BJ (cell line): ENCODE results near the gene SIKE1. TPM values are rescaled to one million over a fixed set of nuclear protein-coding genes. Genes with fewer than 3 reads are reported as not detected.

Source experiments
- CTCF ChIA-PET: fragments of 350-600 bp; formaldehyde crosslinking; extraction: SDS; loops from one replicate; lab custom pipeline; 2021; ENCODE audit warnings: antibody characterized with exemption, inconsistent platforms; lab: Yijun Ruan, JAX
- POLR2A ChIA-PET: fragments of 300-600 bp; sonication (Branson Sonifier 250); formaldehyde crosslinking; extraction: SDS; loops from one replicate; lab custom pipeline; 2021; ENCODE audit warnings: antibody characterized with exemption; lab: Charles Lee
- DNase-seq: peaks from one replicate; pipeline ENCODE4 v3.0.0-alpha.2; 2011; ENCODE audit warnings: low read depth
- H3K27me3 ChIP-seq: 2 replicates; pipeline ENCODE4 v1.6.0; 2011; ENCODE audit warnings: low read length; ENCODE audit not compliant: control insufficient read depth, insufficient read depth
- H3K36me3 ChIP-seq: 2 replicates; pipeline ENCODE4 v1.5.1; 2011; ENCODE audit warnings: low read length; ENCODE audit not compliant: control insufficient read depth, insufficient read depth
- H3K4me3 ChIP-seq: 2 replicates; pipeline ENCODE4 v1.5.1; 2011; ENCODE audit warnings: low read depth, mild to moderate bottlenecking, control low read depth, low read length
- CTCF ChIP-seq: IDR thresholded peaks from 2 replicates; pipeline ENCODE4 v1.5.1; 2011; ENCODE audit warnings: low read depth, mild to moderate bottlenecking, control low read depth, inconsistent platforms, low read length, moderate library complexity; ENCODE audit not compliant: insufficient read depth
- polyA plus RNA-seq: library from polyadenylated mRNA; depleted of rRNA; stranded (reverse); fragments of >200 nt; gene quantifications from 2 replicates; pipeline ENCODE4 v1.2.3, GENCODE V29; 2011; rRNA removed
- small RNA-seq: library from RNA; depleted of rRNA; stranded (forward); fragments of <200 nt; gene quantifications from one replicate; pipeline ENCODE3, GENCODE V24; 2012; ENCODE audit warnings: low replicate concordance, low read depth; ENCODE audit not compliant: insufficient read length

Gene SIKE1
- polyA plus RNA-seq, 1 experiment = 26.4 TPM

GRCh38 chr1:114728553-114728952 lies 51.9 kb downstream of the SIKE1 start:
- no peak for TF ChIP-seq CTCF
- Histone ChIP-seq H3K4me3 (no peak overlapping the region), H3K27me3 (no peaks in the 10 kb centered on the region), H3K36me3 (peaks cover 10% of the 10 kb centered on the region)
- CTCF ChIA-PET = no interaction called here
- POLR2A ChIA-PET = no interaction called here
- DNase-seq = no peak

- H3K4me3 ChIP-seq = no peak overlapping the region
- no peak for DNase-seq
- peaks cover 6% of the 10 kb centered on the region for H3K36me3 ChIP-seq
- no peaks in the 10 kb centered on the region for H3K27me3 ChIP-seq
- POLR2A ChIA-PET = no interaction called here
- TF ChIP-seq CTCF = no peak
- CTCF ChIA-PET = interaction anchor here (1.0 kb wide), 1 partner anchor 9 kb away, joined by 3 read pairs; the partner anchor contains the start of gene NRAS
Measured at GRCh38 chr1:114725230-114725629, 55.3 kb downstream of the SIKE1 start.

DNA sequence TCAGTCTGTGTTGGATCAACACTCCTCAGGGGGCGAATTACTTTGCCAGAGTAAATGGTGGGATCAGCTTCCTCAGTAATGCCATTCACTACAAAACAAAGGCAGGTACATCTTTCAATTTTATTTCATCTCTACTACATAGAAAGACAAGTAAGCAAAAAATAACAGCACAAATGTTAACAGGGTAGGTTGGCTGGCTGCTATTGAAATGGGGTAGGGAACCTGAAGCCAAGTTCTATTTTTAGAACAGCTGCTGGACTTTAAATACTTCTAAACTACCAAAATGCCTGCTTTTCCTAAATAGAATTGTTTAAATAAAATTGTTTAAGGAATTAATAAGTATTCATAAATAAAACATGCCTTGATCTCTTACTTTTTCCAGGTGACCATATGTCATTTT lies 56.6 kb downstream of the SIKE1 start:
- no peak overlapping the region for H3K4me3 ChIP-seq
- TF ChIP-seq CTCF = no peak
- no peak for DNase-seq
- no peaks in the 10 kb centered on the region for H3K27me3 ChIP-seq
- ChIA-PET POLR2A (no interaction called here), CTCF (no interaction called here)
- peaks cover 10% of the 10 kb centered on the region for H3K36me3 ChIP-seq

DNA sequence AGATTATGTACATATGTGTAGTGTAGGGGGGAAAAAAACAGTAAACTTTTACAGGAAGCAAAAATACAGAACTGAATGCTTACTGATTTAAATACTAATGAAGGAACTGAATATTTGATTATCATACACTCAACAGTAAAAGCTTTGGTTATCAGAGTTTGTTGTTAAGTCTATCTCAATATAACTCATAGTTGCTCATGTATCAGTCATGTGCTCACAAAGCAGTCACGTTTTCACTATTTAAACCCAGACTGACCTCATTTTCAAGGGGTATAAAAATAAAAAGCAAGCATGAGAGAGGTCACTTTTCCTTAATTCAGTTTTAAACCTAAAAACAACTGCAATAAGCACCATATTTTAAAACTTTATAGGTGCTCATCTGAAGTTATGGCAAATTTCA lies 57.0 kb downstream of the SIKE1 start:
- POLR2A ChIA-PET = no interaction called here
- CTCF ChIA-PET = interaction anchor here (0.6 kb wide), 1 partner anchor 8 kb away, joined by 3 read pairs; no protein-coding TSS in a partner anchor
- Histone ChIP-seq H3K27me3 (no peaks in the 10 kb centered on the region), H3K36me3 (peaks cover 12% of the 10 kb centered on the region), H3K4me3 (no peak overlapping the region)
- DNase-seq = no peak
- no peak for TF ChIP-seq CTCF

DNA sequence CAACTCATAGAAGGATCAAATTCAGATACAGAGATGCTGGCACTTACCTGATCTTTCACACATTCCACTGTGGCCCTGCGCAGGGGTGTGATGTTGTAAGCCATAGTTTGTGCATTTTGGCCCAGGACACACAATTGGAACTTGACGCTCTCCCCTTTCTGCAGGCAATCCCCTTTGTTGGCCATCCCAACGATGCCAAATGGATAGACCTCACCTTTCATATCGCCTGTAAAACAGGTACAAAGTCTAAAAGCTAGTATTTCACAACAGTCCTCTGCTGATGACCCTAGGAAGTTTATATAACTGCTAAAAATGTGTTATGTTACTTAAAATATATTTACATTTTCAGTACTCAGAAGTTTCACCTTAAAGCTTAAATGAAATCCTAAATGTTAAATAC lies 60.0 kb downstream of the SIKE1 start:
- DNase-seq = no peak
- H3K4me3 ChIP-seq = no peak overlapping the region
- no peaks in the 10 kb centered on the region for H3K27me3 ChIP-seq
- H3K36me3 ChIP-seq = peaks cover 13% of the 10 kb centered on the region
- POLR2A ChIA-PET = no interaction called here
- CTCF ChIA-PET = interaction anchor here (1.3 kb wide), 1 partner anchor 17 kb away, joined by 7 read pairs; no protein-coding TSS in a partner anchor
- TF ChIP-seq CTCF = no peak

Small RNAs within 50 kb of the gene (small RNA-seq; reads per million reads assigned to genes)
- gene RNY1P13 = not detected

Other genes starting within 250 kb of the SIKE1 start
- gene BCAS2, start 199.1 kb downstream of the SIKE1 start, polyA plus RNA-seq = 11.0 and 30.1 TPM in 2 replicates
- gene DENND2C, start 110.6 kb downstream of the SIKE1 start, polyA plus RNA-seq = 0.45 and 0.87 TPM in 2 replicates
- not detected in 2 replicates for gene AMPD1, start 85.1 kb downstream of the SIKE1 start, polyA plus RNA-seq
- gene NRAS, start 63.9 kb downstream of the SIKE1 start, polyA plus RNA-seq = 19.1 and 38.3 TPM in 2 replicates
- gene CSDE1, start 22.7 kb downstream of the SIKE1 start, polyA plus RNA-seq = 188 and 286 TPM in 2 replicates
- not detected in 2 replicates for gene SYCP1, start 74.2 kb upstream of the SIKE1 start, polyA plus RNA-seq
- gene TSHB, start 249.1 kb upstream of the SIKE1 start, polyA plus RNA-seq = not detected in 2 replicates